GM21529 (cell line): Measurements from ENCODE around the gene CAP2.

Experiments
- ATAC-seq: cut with Tn5 transposase; IDR thresholded peaks from one replicate; pipeline ENCODE4 v1.9.1; 2021; ENCODE audit not compliant: unreplicated experiment

Gene CAP2

GRCh38 chr6:17392978-17393891, at the start of gene CAP2:
Gene CAP2, plus strand, starts transcription at chr6:17393595. Its CDS starts 27,961 bp downstream, at chr6:17421556.
- ATAC-seq = no peak

- ATAC-seq = no peak
These were observed 46.4 kb upstream of the CAP2 start for GRCh38 chr6:17347012-17347411.

- ATAC-seq = no peak
These were observed 44.0 kb upstream of the CAP2 start for GRCh38 chr6:17349427-17349826.

- ATAC-seq = no peak
These were observed 41.1 kb upstream of the CAP2 start for GRCh38 chr6:17352302-17352701.

- no peak for ATAC-seq
These were observed 39.8 kb upstream of the CAP2 start for GRCh38 chr6:17353440-17354175.

- no peak for ATAC-seq
These were observed 38.5 kb upstream of the CAP2 start for GRCh38 chr6:17354700-17355403.

GRCh38 chr6:17355404-17355774, 38.0 kb upstream of the CAP2 start:
- no peak for ATAC-seq

GRCh38 chr6:17358515-17358914, 34.9 kb upstream of the CAP2 start:
- no peak for ATAC-seq

- no peak for ATAC-seq
These were observed 32.8 kb upstream of the CAP2 start for GRCh38 chr6:17360564-17360963.

GRCh38 chr6:17361013-17361412, 32.4 kb upstream of the CAP2 start:
- ATAC-seq = no peak

- no peak for ATAC-seq
These were observed 27.4 kb upstream of the CAP2 start for GRCh38 chr6:17365961-17366360.

GRCh38 chr6:17367868-17368267, 25.5 kb upstream of the CAP2 start:
- no peak for ATAC-seq

- no peak for ATAC-seq
These were observed 11.8 kb upstream of the CAP2 start for GRCh38 chr6:17381424-17382147.

- ATAC-seq = no peak
These were observed 7.7 kb upstream of the CAP2 start for GRCh38 chr6:17385660-17386059.

GRCh38 chr6:17388365-17388764, 5.0 kb upstream of the CAP2 start:
- ATAC-seq = no peak

- no peak for ATAC-seq
These were observed 4.0 kb upstream of the CAP2 start for GRCh38 chr6:17389274-17389847.

- no peak for ATAC-seq
These were observed 3.1 kb upstream of the CAP2 start for GRCh38 chr6:17390276-17390675.

- ATAC-seq = no peak
These were observed 1.4 kb upstream of the CAP2 start for GRCh38 chr6:17391976-17392375.

GRCh38 chr6:17393892-17394631, 667 bp downstream of the CAP2 start:
- ATAC-seq = no peak

GRCh38 chr6:17395112-17395511, 1.7 kb downstream of the CAP2 start:
- no peak for ATAC-seq
